ENCODE data around the gene ATIC.

Gene ATIC

GRCh38 chr2:215262303-215262702 is 49.6 kb upstream of the ATIC start:
- Histone ChIP-seq H3K27ac (ENCODE audit: extremely low read depth, low read depth, low read length) (no peak overlapping the region), H3K4me3 (ENCODE audit: low read depth, low read length) (no peak overlapping the region), H3K4me1 (ENCODE audit: control insufficient read depth, insufficient read depth, low read length) (no peaks in the 10 kb centered on the region), H3K36me3 (ENCODE audit: control insufficient read depth in 2 of 2, insufficient read depth in 1 of 2, low read length in 2 of 2) (no peaks in the 10 kb centered on the region), H3K9me3 (ENCODE audit: control insufficient read depth, insufficient read depth, low read depth, low read length) (no peaks in the 10 kb centered on the region)
- TF ChIP-seq ZNF514 (tag by site-specific recombination; IDR thresholded peaks at IDR 0.05) (no peak), ZBTB21 (tag by site-specific recombination; IDR thresholded peaks at IDR 0.05) (no peak), ZNF214 (tag by site-specific recombination; IDR thresholded peaks at IDR 0.05; ENCODE audit: borderline replicate concordance) (no peak), BCL11A (tag by site-specific recombination; IDR thresholded peaks at IDR 0.05; ENCODE audit: low read depth) (no peak), ATF2 (tag by site-specific recombination; IDR thresholded peaks at IDR 0.05; ENCODE audit: low read depth) (no peak), ZNF707 (tag by site-specific recombination; IDR thresholded peaks at IDR 0.05) (no peak)
- POLR2A ChIA-PET, result no interaction called here
- CTCF ChIA-PET, result no interaction called here

- TF ChIP-seq REST (tag by site-specific recombination; IDR thresholded peaks at IDR 0.05) (no peak), HIC1 (tag by site-specific recombination; IDR thresholded peaks at IDR 0.05) (no peak), EGR2 (tag by site-specific recombination; IDR thresholded peaks at IDR 0.05; ENCODE audit: low read depth) (no peak), ZNF529 (tag by site-specific recombination; IDR thresholded peaks at IDR 0.05; ENCODE audit: insufficient replicate concordance) (no peak), ZNF624 (tag by site-specific recombination; IDR thresholded peaks at IDR 0.05) (no peak), ZNF114 (tag by site-specific recombination; IDR thresholded peaks at IDR 0.05) (no peak), MEIS1 (CRISPR knock-in tag; IDR thresholded peaks at IDR 0.05; ENCODE audit: borderline replicate concordance) (no peak), ZNF768 (tag by site-specific recombination; IDR thresholded peaks at IDR 0.05) (no peak)
- no peaks in the 10 kb centered on the region for H3K4me1 ChIP-seq (ENCODE audit: control insufficient read depth, insufficient read depth, low read length)
- ChIA-PET POLR2A (no interaction called here), CTCF (no interaction called here)
- no peak overlapping the region for H3K4me3 ChIP-seq (ENCODE audit: low read depth, low read length)
- no peaks in the 10 kb centered on the region for H3K36me3 ChIP-seq (ENCODE audit: control insufficient read depth in 2 of 2, insufficient read depth in 1 of 2, low read length in 2 of 2)
- no peak overlapping the region for H3K27ac ChIP-seq (ENCODE audit: extremely low read depth, low read depth, low read length)
- H3K9me3 ChIP-seq (ENCODE audit: control insufficient read depth, insufficient read depth, low read depth, low read length), result no peaks in the 10 kb centered on the region
Measured at GRCh38 chr2:215262741-215263362, 49.0 kb upstream of the ATIC start.

GRCh38 chr2:215264374-215264773 is 47.5 kb upstream of the ATIC start:
- POLR2A ChIA-PET, result no interaction called here
- H3K36me3 ChIP-seq (ENCODE audit: control insufficient read depth in 2 of 2, insufficient read depth in 1 of 2, low read length in 2 of 2), result no peaks in the 10 kb centered on the region
- H3K4me3 ChIP-seq (ENCODE audit: low read depth, low read length), result no peak overlapping the region
- CTCF ChIA-PET, result no interaction called here
- H3K4me1 ChIP-seq (ENCODE audit: control insufficient read depth, insufficient read depth, low read length), result no peaks in the 10 kb centered on the region
- no peaks in the 10 kb centered on the region for H3K9me3 ChIP-seq (ENCODE audit: control insufficient read depth, insufficient read depth, low read depth, low read length)
- H3K27ac ChIP-seq (ENCODE audit: extremely low read depth, low read depth, low read length), result no peak overlapping the region
- TF ChIP-seq MEIS1 (CRISPR knock-in tag; IDR thresholded peaks at IDR 0.05; ENCODE audit: borderline replicate concordance), result no peak
- no peak for TF ChIP-seq ZBTB20 (tag by site-specific recombination; IDR thresholded peaks at IDR 0.05)
- no peak for TF ChIP-seq ZNF610 (tag by site-specific recombination; IDR thresholded peaks at IDR 0.05; ENCODE audit: borderline replicate concordance)
- TF ChIP-seq ZNF777 (tag by site-specific recombination; IDR thresholded peaks at IDR 0.05; ENCODE audit: borderline replicate concordance), result no peak
- TF ChIP-seq HOXA7 (CRISPR knock-in tag; IDR thresholded peaks at IDR 0.05; ENCODE audit: borderline replicate concordance), result no peak
- TF ChIP-seq ZNF114 (tag by site-specific recombination; IDR thresholded peaks at IDR 0.05), result no peak
- no peak for TF ChIP-seq ZNF704 (tag by site-specific recombination; IDR thresholded peaks at IDR 0.05)
